Lower leg skin (tissue), 4 donors: ENCODE measurements around the gene RPL38. TPM values are rescaled to one million over a fixed set of nuclear protein-coding genes. Genes with fewer than 3 reads are reported as not detected.

ENCODE experiments used
- DNase-seq, 2 donors: peaks; one replicate each; pipeline ENCODE4 v3.0.0-alpha.2; 2019; ENCODE audit warnings: low spot score in 2 of 2
- H3K4me3 ChIP-seq: fragments of 200-600 bp; sonication (generic); 2 replicates; pipeline ENCODE4 v1.5.1; 2017; ENCODE audit warnings: mild to moderate bottlenecking, low read depth; ENCODE audit not compliant: poor library complexity, severe bottlenecking
- CTCF ChIP-seq, 3 donors: fragments of 450-650 bp; IDR thresholded peaks; one replicate each; pipeline ENCODE4 v1.5.1; 2016; ENCODE audit warnings: antibody characterized with exemption in 3 of 3, mild to moderate bottlenecking in 3 of 3, moderate library complexity in 2 of 3
- POLR2A ChIP-seq, 2 donors: fragments of 450-650 bp; IDR thresholded peaks; one replicate each; pipeline ENCODE4 v1.6.1; 2016 to 2017; ENCODE audit warnings: antibody characterized with exemption in 2 of 2, mild to moderate bottlenecking in 1 of 2, moderate library complexity in 1 of 2
- WGBS, 2 donors: methylation state at CpG; one replicate each; pipeline ENCODE4 v1.1.5; 2018; 5-methylcytosine and 5-hydroxymethylcytosine counted together
- intact Hi-C: fragments of 100-400 bp; cut with DNase I; formaldehyde crosslinking; loops from one replicate; pipeline ENCODE4 v1.15.0; 2023; ENCODE audit warnings: low total_unique reads
- total RNA-seq, 4 donors: library from RNA; depleted of rRNA; stranded (reverse); fragments of >200 nt; gene quantifications; one replicate each; pipeline ENCODE4 v1.1.0, GENCODE V29; 2016

RPL38 gene
- total RNA-seq, 4 donors from 2014 or later, result 618 to 1,333 (median 950) TPM

GRCh38 chr17:74251051-74251450 lies 47.6 kb downstream of the RPL38 start:
- intact Hi-C loops, result no loop called here

GRCh38 chr17:74251569-74251968 lies 48.1 kb downstream of the RPL38 start:
- WGBS, 2 donors, result 91 to 92% methylated on average over 6 of the region's 6 CpGs
- intact Hi-C loops, result no loop called here

More at GRCh38 chr17:74251051-74251450, 47.6 kb downstream of the RPL38 start:
- H3K4me3 ChIP-seq, result no peak overlapping the region
- no peak for TF ChIP-seq CTCF (IDR thresholded peaks at IDR 0.05)
- no peak for TF ChIP-seq POLR2A (IDR thresholded peaks at IDR 0.05)
- WGBS, 2 donors, result 79 to 91% methylated on average over 8 of the region's 8 CpGs
- no peak for DNase-seq

GRCh38 chr17:74252211-74252610 lies 48.7 kb downstream of the RPL38 start:
- no peak overlapping the region for H3K4me3 ChIP-seq
- DNase-seq, result no peak
- intact Hi-C loops, result no loop called here
- TF ChIP-seq POLR2A (IDR thresholded peaks at IDR 0.05) (no peak), CTCF (IDR thresholded peaks at IDR 0.05) (no peak)
- 85 to 98% methylated on average over 8 of the region's 8 CpGs for WGBS, 2 donors

More at GRCh38 chr17:74251569-74251968, 48.1 kb downstream of the RPL38 start:
- no peak for TF ChIP-seq CTCF (IDR thresholded peaks at IDR 0.05)
- H3K4me3 ChIP-seq, result no peak overlapping the region
- no peak for DNase-seq

- DNase-seq, result no peak
- WGBS, 2 donors, result 90 to 92% methylated on average over 13 of the region's 13 CpGs
- intact Hi-C loops, result no loop called here
- TF ChIP-seq POLR2A (IDR thresholded peaks at IDR 0.05), result no peak
- TF ChIP-seq CTCF (IDR thresholded peaks at IDR 0.05), result no peak
- no peak overlapping the region for H3K4me3 ChIP-seq
These were observed 49.6 kb downstream of the RPL38 start for GRCh38 chr17:74253036-74253435.

- TF ChIP-seq POLR2A (IDR thresholded peaks at IDR 0.05) (no peak), CTCF (IDR thresholded peaks at IDR 0.05) (no peak)
- no peak for DNase-seq
- WGBS, 2 donors, result 84 to 98% methylated on average over 4 to 10 of the region's 10 CpGs
- intact Hi-C loops, result no loop called here
- no peak overlapping the region for H3K4me3 ChIP-seq
These were observed 53.8 kb downstream of the RPL38 start for GRCh38 chr17:74257311-74257710.
